ENCODE measurements around the gene TPRN. TPM values are rescaled to one million over a fixed set of nuclear protein-coding genes. Genes with fewer than 3 reads are reported as not detected.

The TPRN gene
- polyA plus RNA-seq, 6 donors from 2014 or later: 0.21 to 1.1 (median 0.48) TPM

DNA sequence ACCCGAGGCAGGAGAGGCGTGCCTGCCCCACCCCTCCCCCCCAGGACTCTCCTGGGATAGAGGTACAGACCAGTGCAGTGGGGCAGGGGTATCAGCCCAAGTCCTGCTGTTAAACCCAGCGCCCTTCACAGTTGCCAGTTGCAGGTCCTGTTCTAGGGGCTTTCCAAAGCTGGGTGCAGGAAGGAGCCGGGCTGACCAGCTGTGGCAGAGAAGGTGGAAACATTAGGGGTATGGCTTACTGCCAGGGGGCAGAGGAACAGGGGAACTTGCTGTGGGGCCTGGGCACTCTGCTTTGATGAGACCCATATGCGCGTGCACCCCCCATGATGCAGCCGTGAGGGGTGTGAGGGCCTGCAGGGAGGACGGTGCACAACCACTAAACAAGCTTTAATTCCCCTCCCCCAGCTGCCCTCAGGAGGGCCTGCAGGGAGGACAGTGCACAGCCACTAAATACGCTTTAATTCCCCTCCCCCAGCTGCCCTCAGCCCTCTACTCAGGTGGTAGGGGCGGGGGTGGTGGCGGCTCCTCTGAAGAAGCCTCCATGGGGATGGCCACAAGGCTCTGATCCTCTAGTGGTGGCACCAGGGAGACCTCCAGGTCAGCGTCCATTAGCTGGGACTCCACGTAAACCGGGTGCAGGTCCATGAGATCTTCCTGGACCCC lies 29.9 kb downstream of the TPRN start:
- Mint-ChIP-seq H3K9me3 (peaks cover 0 to 1% (median 0%) of the 10 kb centered on the region in 7 donors), H3K27me3 (peaks cover 0 to 40% (median 29%) of the 10 kb centered on the region in 3 donors), H3K4me1 (peaks cover 6 to 18% (median 7%) of the 10 kb centered on the region in 3 donors), H3K36me3 (no peaks in the 10 kb centered on the region), H3K27ac (no peak overlapping the region), H3K4me3 (peak overlapping the region in 3 of 8 donors; percentile 16 to 53 (median 49))
- DNase-seq: no peak
- ATAC-seq (ENCODE audit: low read depth in 2 of 2): no peak

GRCh38 chr9:137169896-137170358 lies 30.6 kb downstream of the TPRN start, which contains the start of gene LRRC26:
Gene LRRC26, minus strand, starts transcription at chr9:137170051. Its CDS starts 108 bp downstream, at chr9:137169943.
- Mint-ChIP-seq H3K4me3 (peak within 1 kb of the TSS in 6 of 8 donors; percentile 16 to 74 (median 54)), H3K27ac (peak within 1 kb of the TSS in 2 of 6 donors; percentile 16 to 83), H3K4me1 (peaks cover 6 to 18% (median 7%) of the 10 kb centered on the region in 3 donors), H3K36me3 (no peaks in the 10 kb centered on the region), H3K9me3 (peaks cover 0 to 1% (median 0%) of the 10 kb centered on the region in 7 donors), H3K27me3 (peaks cover 0 to 47% (median 36%) of the 10 kb centered on the region in 3 donors)
- DNase-seq: no peak
- no peak for ATAC-seq (ENCODE audit: low read depth in 2 of 2)

- H3K27ac Mint-ChIP-seq: peak overlapping the region in 2 of 6 donors; percentile 16 to 83
- H3K9me3 Mint-ChIP-seq: peaks cover 0 to 1% (median 0%) of the 10 kb centered on the region in 7 donors
- DNase-seq (no peak), ATAC-seq (ENCODE audit: low read depth in 2 of 2) (peak; percentile 44 to 46)
- H3K4me3 Mint-ChIP-seq: peak overlapping the region in 5 of 8 donors; percentile 35 to 74 (median 53)
- H3K4me1 Mint-ChIP-seq: peaks cover 6 to 18% (median 7%) of the 10 kb centered on the region in 3 donors
- peaks cover 0 to 54% (median 43%) of the 10 kb centered on the region in 3 donors for H3K27me3 Mint-ChIP-seq
- H3K36me3 Mint-ChIP-seq: no peaks in the 10 kb centered on the region
Observed at GRCh38 chr9:137168904-137169856, 31.4 kb downstream of the TPRN start.

DNA sequence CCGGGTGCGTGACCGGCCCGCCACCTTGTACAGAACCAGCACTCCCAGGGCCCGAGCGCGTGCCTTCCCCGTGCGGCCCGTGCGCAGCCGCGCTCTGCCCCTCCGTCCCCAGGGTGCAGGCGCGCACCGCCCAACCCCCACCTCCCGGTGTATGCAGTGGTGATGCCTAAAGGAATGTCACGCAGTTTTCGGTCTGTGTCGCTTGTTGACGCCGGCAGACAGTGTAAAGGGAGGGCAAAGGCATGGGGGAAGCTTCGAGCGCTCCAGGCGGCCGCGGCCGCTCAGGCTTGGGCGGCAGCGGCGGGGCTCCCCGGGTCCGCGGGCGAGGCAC lies 32.0 kb downstream of the TPRN start:
- Mint-ChIP-seq H3K27ac (peak overlapping the region in 1 of 6 donors; percentile 16), H3K4me3 (peak overlapping the region in 6 of 8 donors; percentile 28 to 74 (median 61)), H3K9me3 (peaks cover 0 to 1% (median 0%) of the 10 kb centered on the region in 7 donors), H3K27me3 (peaks cover 0 to 58% (median 46%) of the 10 kb centered on the region in 3 donors), H3K36me3 (no peaks in the 10 kb centered on the region), H3K4me1 (peaks cover 6 to 18% (median 7%) of the 10 kb centered on the region in 3 donors)
- DNase-seq: no peak
- peak; percentile 34 to 51 for ATAC-seq (ENCODE audit: low read depth in 2 of 2)

DNA sequence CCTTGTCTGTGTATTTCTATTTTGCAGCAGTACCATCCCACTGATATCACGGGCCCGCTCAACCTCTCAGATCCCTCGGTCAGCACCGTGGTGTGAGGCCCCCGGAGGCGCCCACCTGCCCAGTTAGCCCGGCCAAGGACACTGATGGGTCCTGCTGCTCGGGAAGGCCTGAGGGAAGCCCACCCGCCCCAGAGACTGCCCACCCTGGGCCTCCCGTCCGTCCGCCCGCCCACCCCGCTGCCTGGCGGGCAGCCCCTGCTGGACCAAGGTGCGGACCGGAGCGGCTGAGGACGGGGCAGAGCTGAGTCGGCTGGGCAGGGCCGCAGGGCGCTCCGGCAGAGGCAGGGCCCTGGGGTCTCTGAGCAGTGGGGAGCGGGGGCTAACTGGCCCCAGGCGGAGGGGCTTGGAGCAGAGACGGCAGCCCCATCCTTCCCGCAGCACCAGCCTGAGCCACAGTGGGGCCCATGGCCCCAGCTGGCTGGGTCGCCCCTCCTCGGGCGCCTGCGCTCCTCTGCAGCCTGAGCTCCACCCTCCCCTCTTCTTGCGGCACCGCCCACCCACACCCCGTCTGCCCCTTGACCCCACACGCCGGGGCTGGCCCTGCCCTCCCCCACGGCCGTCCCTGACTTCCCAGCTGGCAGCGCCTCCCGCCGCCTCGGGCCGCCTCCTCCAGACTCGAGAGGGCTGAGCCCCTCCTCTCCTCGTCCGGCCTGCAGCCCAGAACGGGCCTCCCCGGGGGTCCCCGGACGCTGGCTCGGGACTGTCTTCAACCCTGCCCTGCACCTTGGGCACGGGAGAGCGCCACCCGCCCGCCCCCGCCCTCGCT lies 32.6 kb downstream of the TPRN start:
- H3K27me3 Mint-ChIP-seq: peaks cover 0 to 61% (median 52%) of the 10 kb centered on the region in 3 donors

DNA sequence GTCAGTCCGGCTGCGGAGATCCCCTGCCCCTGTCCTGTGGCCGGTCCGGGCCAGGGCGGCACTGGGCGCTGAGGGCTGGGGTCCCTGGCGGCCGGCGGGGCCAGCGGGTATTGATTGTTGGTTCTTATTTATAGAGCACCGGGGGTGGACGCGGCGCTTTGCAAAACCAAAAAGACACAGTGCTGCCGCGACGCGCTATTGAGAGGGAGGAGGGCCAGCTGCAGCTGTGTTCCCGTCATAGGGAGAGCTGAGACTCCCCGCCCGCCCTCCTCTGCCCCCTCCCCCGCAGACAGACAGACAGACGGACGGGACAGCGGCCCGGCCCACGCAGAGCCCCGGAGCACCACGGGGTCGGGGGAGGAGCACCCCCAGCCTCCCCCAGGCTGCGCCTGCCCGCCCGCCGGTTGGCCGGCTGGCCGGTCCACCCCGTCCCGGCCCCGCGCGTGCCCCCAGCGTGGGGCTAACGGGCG lies 33.2 kb downstream of the TPRN start:
- Mint-ChIP-seq H3K27me3 (peaks cover 0 to 67% (median 58%) of the 10 kb centered on the region in 3 donors), H3K9me3 (peaks cover 0 to 1% (median 0%) of the 10 kb centered on the region in 7 donors), H3K4me1 (peaks cover 8 to 14% (median 11%) of the 10 kb centered on the region in 3 donors)

More for the DNA sequence above, 32.6 kb downstream of the TPRN start:
- H3K9me3 Mint-ChIP-seq: peaks cover 0 to 1% (median 0%) of the 10 kb centered on the region in 7 donors
- peaks cover 6 to 14% (median 7%) of the 10 kb centered on the region in 3 donors for H3K4me1 Mint-ChIP-seq
- no peak overlapping the region for H3K27ac Mint-ChIP-seq
- ATAC-seq (ENCODE audit: low read depth in 2 of 2) (peak; percentile 12 to 18), DNase-seq (no peak)
- H3K36me3 Mint-ChIP-seq: no peaks in the 10 kb centered on the region
- H3K4me3 Mint-ChIP-seq: peak overlapping the region in 3 of 8 donors; percentile 43 to 63 (median 49)

GRCh38 chr9:137166380-137167229 lies 33.9 kb downstream of the TPRN start:
- H3K27me3 Mint-ChIP-seq: peaks cover 0 to 65% (median 58%) of the 10 kb centered on the region in 3 donors
- H3K4me3 Mint-ChIP-seq: peak overlapping the region in 4 of 8 donors; percentile 9 to 61 (median 49)
- peaks cover 8 to 14% (median 11%) of the 10 kb centered on the region in 3 donors for H3K4me1 Mint-ChIP-seq
- H3K36me3 Mint-ChIP-seq: no peaks in the 10 kb centered on the region
- H3K27ac Mint-ChIP-seq: peak overlapping the region in 1 of 6 donors; percentile 86
- DNase-seq (no peak), ATAC-seq (ENCODE audit: low read depth in 2 of 2) (no peak)
- peaks cover 0 to 1% (median 0%) of the 10 kb centered on the region in 7 donors for H3K9me3 Mint-ChIP-seq

More for the DNA sequence above, 33.2 kb downstream of the TPRN start:
- no peaks in the 10 kb centered on the region for H3K36me3 Mint-ChIP-seq
- no peak for DNase-seq
- ATAC-seq (ENCODE audit: low read depth in 2 of 2): no peak
- H3K27ac Mint-ChIP-seq: no peak overlapping the region
- peak overlapping the region in 1 of 8 donors; percentile 23 for H3K4me3 Mint-ChIP-seq

DNA sequence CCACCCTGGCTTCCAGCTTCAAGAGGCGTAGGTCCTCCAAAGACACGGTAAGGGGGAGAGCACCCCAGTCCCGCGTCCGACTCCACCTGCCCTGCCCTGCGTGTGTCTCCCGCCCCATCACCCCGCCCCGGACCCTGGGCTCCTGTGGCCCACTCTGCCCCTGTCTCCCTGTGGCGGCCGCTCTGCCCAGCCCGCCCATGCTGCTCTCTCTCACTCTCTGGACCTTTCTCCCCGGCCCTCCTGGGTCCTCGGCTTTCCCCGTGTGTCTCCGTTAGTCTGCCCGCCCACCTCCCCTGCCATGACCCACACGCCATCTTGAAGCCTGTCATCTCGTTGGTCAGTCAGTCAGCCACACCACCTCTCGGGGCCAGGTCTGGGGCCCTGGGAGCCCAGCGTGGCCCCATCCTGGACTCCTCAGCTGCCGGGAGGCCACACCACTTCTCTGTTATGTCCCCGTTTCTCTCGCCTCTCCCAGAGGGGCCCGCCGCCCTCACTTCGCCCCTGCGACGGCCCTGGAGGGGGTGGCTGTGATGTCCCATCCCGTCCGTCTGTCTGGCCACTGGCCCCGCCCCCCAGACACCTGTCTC lies 35.2 kb downstream of the TPRN start:
- no peak for ATAC-seq (ENCODE audit: low read depth in 2 of 2)
- H3K9me3 Mint-ChIP-seq: peaks cover 0 to 1% (median 0%) of the 10 kb centered on the region in 7 donors
- H3K36me3 Mint-ChIP-seq: no peaks in the 10 kb centered on the region
- DNase-seq: no peak
- peaks cover 0 to 59% (median 55%) of the 10 kb centered on the region in 3 donors for H3K27me3 Mint-ChIP-seq
- H3K27ac Mint-ChIP-seq: no peak overlapping the region
- peaks cover 8 to 15% (median 10%) of the 10 kb centered on the region in 3 donors for H3K4me1 Mint-ChIP-seq
- no peak overlapping the region for H3K4me3 Mint-ChIP-seq

DNA sequence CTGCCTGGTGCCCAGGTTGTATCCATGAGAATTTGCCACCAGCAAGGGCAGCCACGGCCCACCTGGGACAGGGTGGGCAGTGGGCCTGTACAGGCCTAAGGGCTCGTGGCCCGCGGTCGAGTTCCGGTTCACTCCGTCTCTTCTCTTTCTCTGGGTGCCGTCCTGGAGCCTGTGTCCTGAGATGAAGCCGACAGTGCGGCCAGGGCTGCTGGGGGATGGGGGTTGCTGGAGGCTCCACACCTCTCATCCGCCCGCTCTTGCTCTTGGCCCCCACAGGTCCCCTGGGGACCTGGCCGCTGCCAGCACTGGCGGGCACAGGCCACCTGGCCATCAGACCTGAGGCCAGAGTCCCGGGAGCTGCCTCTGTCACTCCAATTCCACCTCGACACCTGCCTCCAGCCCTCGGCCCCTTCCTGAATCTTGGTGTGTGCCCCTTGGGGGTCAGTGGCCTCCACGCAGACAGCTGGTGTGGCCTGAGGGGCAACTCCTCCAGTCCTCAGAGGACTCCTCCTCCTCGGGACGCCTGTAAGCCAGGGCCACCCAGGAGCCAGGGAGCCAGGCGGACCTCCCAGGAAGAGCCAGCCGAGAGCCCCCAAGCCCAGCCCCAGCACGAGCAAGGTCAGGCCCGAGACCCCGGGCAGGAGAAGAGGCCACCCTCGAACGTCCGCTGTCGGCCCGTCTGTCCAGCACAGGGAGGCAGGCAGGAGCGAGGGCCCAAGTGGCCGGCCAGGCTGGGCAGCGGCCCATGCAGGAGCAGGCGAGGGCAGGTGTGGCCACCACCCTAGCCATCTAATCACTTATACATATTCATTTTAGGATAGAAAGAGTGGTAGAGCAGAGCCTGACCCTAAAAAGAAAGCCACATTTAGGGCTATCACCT lies 35.9 kb downstream of the TPRN start:
- H3K36me3 Mint-ChIP-seq: no peaks in the 10 kb centered on the region
- ATAC-seq (ENCODE audit: low read depth in 2 of 2): no peak
- no peak overlapping the region for H3K4me3 Mint-ChIP-seq
- peaks cover 0 to 1% (median 0%) of the 10 kb centered on the region in 7 donors for H3K9me3 Mint-ChIP-seq
- H3K4me1 Mint-ChIP-seq: peaks cover 9 to 15% (median 10%) of the 10 kb centered on the region in 3 donors
- H3K27me3 Mint-ChIP-seq: peaks cover 4 to 62% (median 56%) of the 10 kb centered on the region in 3 donors
- H3K27ac Mint-ChIP-seq: peak overlapping the region in 2 of 6 donors; percentile 77 to 83
- DNase-seq: no peak

DNA sequence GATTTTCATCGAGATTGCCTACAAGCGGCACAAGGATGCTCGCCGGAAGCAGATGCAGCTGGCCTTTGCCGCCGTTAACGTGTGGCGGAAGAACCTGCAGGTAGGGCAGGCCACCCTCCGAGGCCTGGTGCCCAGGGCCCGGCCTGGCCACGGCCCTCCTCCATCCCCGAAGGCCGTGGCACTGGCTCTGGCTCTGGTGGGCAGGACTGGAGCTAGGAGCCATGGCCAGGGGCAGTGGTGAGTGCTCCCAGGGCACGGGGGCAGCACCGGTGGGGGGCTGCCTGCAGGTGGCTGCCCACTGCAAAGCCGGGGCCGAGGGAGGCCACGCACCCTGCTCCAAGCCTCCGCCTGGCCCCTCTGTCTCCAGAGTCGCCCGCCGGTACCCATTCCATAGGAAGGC lies 36.7 kb downstream of the TPRN start:
- ATAC-seq (ENCODE audit: low read depth in 2 of 2): no peak
- Mint-ChIP-seq H3K27me3 (peaks cover 12 to 66% (median 59%) of the 10 kb centered on the region in 3 donors), H3K9me3 (peaks cover 0 to 1% (median 0%) of the 10 kb centered on the region in 7 donors)

More for the DNA sequence above, 36.7 kb downstream of the TPRN start:
- Mint-ChIP-seq H3K4me3 (peak overlapping the region in 2 of 8 donors; percentile 20 to 82), H3K36me3 (no peaks in the 10 kb centered on the region), H3K27ac (peak overlapping the region in 1 of 6 donors; percentile 79), H3K4me1 (peaks cover 13 to 19% (median 15%) of the 10 kb centered on the region in 3 donors)
- no peak for DNase-seq

Measured in naive B cell (primary cell).